ENCODE data around the gene ZNF592. TPM values are rescaled to one million over a fixed set of nuclear protein-coding genes. Genes with fewer than 3 reads are reported as not detected.

ZNF592 gene
- total RNA-seq, 1 experiment from 2014 or later: 34.6 TPM

- Histone ChIP-seq H2BK20ac (ENCODE audit: low read depth, low read length, poor library complexity, severe bottlenecking) (no peak overlapping the region), H3K4me2 (ENCODE audit: insufficient read depth, insufficient read length, low read length) (no peak overlapping the region), H2AFZ (ENCODE audit: low read length) (no peak overlapping the region), H3K27ac (ENCODE audit: insufficient read length, low read depth, low read length) (no peak overlapping the region), H3K23ac (ENCODE audit: insufficient read length, low read depth, low read length) (no peak overlapping the region), H3K9ac (ENCODE audit: extremely low read depth, insufficient read length, low read length) (no peak overlapping the region), H2BK5ac (ENCODE audit: insufficient read length, low read length) (no peak overlapping the region), H3K4ac (ENCODE audit: low read depth, low read length) (no peak overlapping the region), H3K23me2 (ENCODE audit: insufficient read length, low read depth, low read length, poor library complexity, severe bottlenecking) (no peaks in the 10 kb centered on the region), H4K91ac (ENCODE audit: insufficient read length, low read depth, low read length) (no peak overlapping the region), H4K20me1 (ENCODE audit: control insufficient read depth, insufficient read depth, insufficient read length) (no peaks in the 10 kb centered on the region), H3K27me3 (ENCODE audit: insufficient read depth, low read length) (no peaks in the 10 kb centered on the region), H4K8ac (replicated peaks; ENCODE audit: insufficient read length, low read depth, low read length) (no peak overlapping the region), H2AK5ac (ENCODE audit: insufficient read length, low read length) (no peak overlapping the region), H3K4me1 (ENCODE audit: insufficient read depth, low read length) (no peaks in the 10 kb centered on the region), H3K79me1 (ENCODE audit: insufficient read depth, low read depth, low read length, poor library complexity, severe bottlenecking) (peaks cover 9% of the 10 kb centered on the region), H2BK120ac (ENCODE audit: low read depth, low read length, poor library complexity, severe bottlenecking) (no peak overlapping the region), H3K56ac (ENCODE audit: insufficient read length, low read depth, low read length) (no peak overlapping the region), H4K5ac (ENCODE audit: insufficient read length, low read depth, low read length) (no peak overlapping the region), H2BK12ac (ENCODE audit: insufficient read length, low read depth, low read length) (no peak overlapping the region), H3T11ph (ENCODE audit: low read length) (no peak overlapping the region), H3K18ac (ENCODE audit: insufficient read length, low read depth, low read length) (no peak overlapping the region), H3K79me2 (ENCODE audit: insufficient read depth, low read length) (peaks cover 13% of the 10 kb centered on the region), H3K14ac (ENCODE audit: insufficient read depth, low read length) (no peak overlapping the region), H2BK15ac (ENCODE audit: low read depth, low read length) (no peak overlapping the region), H3K9me3 (ENCODE audit: control insufficient read depth, low read depth, low read length) (no peaks in the 10 kb centered on the region)
- Mint-ChIP-seq H3K27me3 (ENCODE audit: low read depth) (no peaks in the 10 kb centered on the region), H3K36me3 (ENCODE audit: insufficient read depth in 1 of 3, low read depth in 3 of 3) (peaks cover 5 to 43% (median 23%) of the 10 kb centered on the region in 3 experiments; a peak in 6 of 7 replicates), H3K9me3 (no peaks in the 10 kb centered on the region), H3K4me3 (no peak overlapping the region), H3K27ac (no peak overlapping the region), H3K4me1 (peaks cover 0 to 2% of the 10 kb centered on the region in 2 experiments; a peak in 2 of 4 replicates)
- no CpG with 5 or more reads among the region's 1 CpG for WGBS (ENCODE audit: extremely low coverage, insufficient read length, low lambda C conversion rate)
- no peak for TF ChIP-seq CTCF (conservative IDR thresholded peaks at IDR 0.05)
- no peak for DNase-seq
Measured at GRCh38 chr15:84764989-84765388, 16.6 kb downstream of the ZNF592 start.

All from H9 (cell line).